ENCODE results near the gene FUCA1.

FUCA1 gene

DNA sequence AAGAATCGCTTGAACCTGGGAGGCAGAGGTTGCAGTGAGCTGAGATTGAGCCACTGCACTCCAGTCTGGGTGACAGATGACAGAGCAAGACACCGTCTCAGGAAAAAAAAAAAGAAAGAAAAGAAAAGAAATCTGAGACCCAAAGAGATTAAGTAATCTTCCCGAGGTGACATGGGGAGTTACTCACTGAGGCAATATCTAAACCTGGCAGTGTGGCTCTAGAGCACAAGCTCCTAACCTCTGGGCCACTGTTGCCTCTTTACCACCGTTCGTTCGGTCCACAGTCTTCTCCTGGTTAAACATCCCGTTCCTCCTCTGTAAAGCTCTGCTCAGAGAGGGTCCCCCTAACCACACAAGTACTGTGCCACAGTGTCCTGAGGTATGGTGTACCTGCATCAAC is 44.3 kb downstream of the FUCA1 start:
- no peak for TF ChIP-seq FOXK2 (IDR thresholded peaks at IDR 0.05)
- TF ChIP-seq CTBP1 (IDR thresholded peaks at IDR 0.05; ENCODE audit: borderline replicate concordance), result no peak
- TF ChIP-seq TARDBP (IDR thresholded peaks at IDR 0.05), result no peak
- TF ChIP-seq NFRKB (IDR thresholded peaks at IDR 0.05), result no peak
- POLR2A ChIA-PET, result interaction anchor here (1.2 to 2.5 kb wide), 4 partner anchors 10 to 34 kb away, joined by 4 to 14 read pairs (median 13); partner anchors contain the start of gene GALE
- CTCF ChIA-PET, result interaction anchor here (0.5 to 2.5 kb wide), 4 partner anchors 13 to 101 kb away, joined by 4 to 12 read pairs (median 5); no protein-coding TSS in a partner anchor
- no peak for DNase-seq (ENCODE audit: extremely low spot score)

- POLR2A ChIA-PET, result interaction anchor here (1.4 kb wide), 1 partner anchor 74 kb away, joined by 3 read pairs; the partner anchor contains the start of gene ELOA
- no peak for TF ChIP-seq HDGF (IDR thresholded peaks at IDR 0.05; ENCODE audit: borderline replicate concordance)
- TF ChIP-seq PKNOX1 (IDR thresholded peaks at IDR 0.05), result no peak
- no peak for TF ChIP-seq ELF4 (IDR thresholded peaks at IDR 0.05)
- no peak for TF ChIP-seq TARDBP (IDR thresholded peaks at IDR 0.05)
- TF ChIP-seq SP1 (IDR thresholded peaks at IDR 0.05), result no peak
- TF ChIP-seq CTBP1 (IDR thresholded peaks at IDR 0.05; ENCODE audit: borderline replicate concordance), result no peak
- TF ChIP-seq LEF1 (IDR thresholded peaks at IDR 0.05; ENCODE audit: borderline replicate concordance), result no peak
- TF ChIP-seq SUZ12 (IDR thresholded peaks at IDR 0.05), result no peak
- no peak for DNase-seq (ENCODE audit: extremely low spot score)
- CTCF ChIA-PET, result interaction anchor here (0.9 to 1.0 kb wide), 2 partner anchors 46 to 52 kb away, joined by 3 read pairs; no protein-coding TSS in a partner anchor
Measured at GRCh38 chr1:23817633-23818032, 50.5 kb downstream of the FUCA1 start.

DNA sequence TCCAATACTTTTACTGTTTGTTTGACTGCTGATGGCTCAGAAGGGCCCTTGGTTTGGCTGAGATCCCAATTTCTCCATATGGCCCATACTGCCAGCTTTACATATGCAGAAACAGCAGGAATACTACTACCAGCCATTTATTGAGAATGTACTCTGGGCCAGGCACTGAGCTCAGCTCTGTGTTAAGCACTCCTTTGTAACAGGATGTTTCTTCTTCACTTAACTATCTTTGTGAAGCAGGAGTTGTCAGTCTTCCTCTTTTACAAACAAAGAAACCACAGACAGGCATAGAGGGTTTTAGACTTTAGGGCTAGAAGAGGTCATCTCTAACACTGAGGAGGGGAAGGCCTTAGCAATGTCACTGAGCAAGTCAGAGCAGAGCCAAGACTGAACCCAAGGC is 51.2 kb downstream of the FUCA1 start:
- no peak for TF ChIP-seq FOXM1 (IDR thresholded peaks at IDR 0.05; ENCODE audit: borderline replicate concordance)
- TF ChIP-seq FOXK2 (IDR thresholded peaks at IDR 0.05), result no peak
- no peak for TF ChIP-seq ARNT (IDR thresholded peaks at IDR 0.05)
- no peak for TF ChIP-seq SUZ12 (IDR thresholded peaks at IDR 0.05)
- TF ChIP-seq L3MBTL2 (conservative IDR thresholded peaks at IDR 0.05), result no peak
- no peak for TF ChIP-seq ELF4 (IDR thresholded peaks at IDR 0.05)
- TF ChIP-seq FOXA1 (IDR thresholded peaks at IDR 0.05), result no peak
- TF ChIP-seq CTBP1 (IDR thresholded peaks at IDR 0.05; ENCODE audit: borderline replicate concordance), result no peak
- POLR2A ChIA-PET, result interaction anchor here (1.2 to 1.4 kb wide), 2 partner anchors 8 to 73 kb away, joined by 3 to 4 read pairs; partner anchors contain the start of genes ELOA and HMGCL
- CTCF ChIA-PET, result interaction anchor here (1.0 kb wide), 1 partner anchor 45 kb away, joined by 3 read pairs; no protein-coding TSS in a partner anchor
- DNase-seq (ENCODE audit: extremely low spot score), result no peak

DNA sequence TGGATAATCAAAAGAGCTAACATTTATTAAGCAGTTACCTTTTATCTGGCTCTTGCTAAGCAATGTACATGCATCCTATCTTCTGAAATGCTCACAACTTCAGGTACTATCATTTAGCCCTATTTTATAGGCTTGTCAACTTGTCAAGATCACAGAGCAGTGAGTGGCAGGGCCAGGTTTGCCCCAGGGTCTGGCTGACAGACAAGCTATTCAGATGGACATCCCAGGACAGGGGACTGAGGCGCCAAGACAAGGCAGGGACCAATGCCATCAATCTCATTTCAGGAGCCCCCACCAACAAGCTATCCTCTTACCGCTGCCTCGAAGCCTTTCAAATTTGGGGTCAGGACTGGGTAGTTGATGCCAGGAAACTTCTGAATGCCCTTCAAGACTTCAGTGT is 51.7 kb downstream of the FUCA1 start:
- TF ChIP-seq TARDBP (IDR thresholded peaks at IDR 0.05) (no peak), BHLHE40 (IDR thresholded peaks at IDR 0.05; ENCODE audit: borderline replicate concordance) (no peak), L3MBTL2 (conservative IDR thresholded peaks at IDR 0.05) (no peak), LEF1 (IDR thresholded peaks at IDR 0.05; ENCODE audit: borderline replicate concordance) (no peak), FOXM1 (IDR thresholded peaks at IDR 0.05; ENCODE audit: borderline replicate concordance) (no peak), FOXK2 (IDR thresholded peaks at IDR 0.05) (no peak), HDGF (IDR thresholded peaks at IDR 0.05; ENCODE audit: borderline replicate concordance) (no peak), FOXA1 (IDR thresholded peaks at IDR 0.05) (no peak), SP1 (IDR thresholded peaks at IDR 0.05) (no peak), CTBP1 (IDR thresholded peaks at IDR 0.05; ENCODE audit: borderline replicate concordance) (no peak), NFRKB (IDR thresholded peaks at IDR 0.05) (no peak), SUZ12 (IDR thresholded peaks at IDR 0.05) (no peak), ELF4 (IDR thresholded peaks at IDR 0.05) (no peak), ZNF384 (IDR thresholded peaks at IDR 0.05) (no peak), ARNT (IDR thresholded peaks at IDR 0.05) (no peak), PKNOX1 (IDR thresholded peaks at IDR 0.05) (no peak)
- DNase-seq (ENCODE audit: extremely low spot score), result no peak
- ChIA-PET POLR2A (interaction anchor here (1.2 kb wide), 1 partner anchor 9 kb away, joined by 4 read pairs; the partner anchor contains the start of gene HMGCL), CTCF (no interaction called here)

DNA sequence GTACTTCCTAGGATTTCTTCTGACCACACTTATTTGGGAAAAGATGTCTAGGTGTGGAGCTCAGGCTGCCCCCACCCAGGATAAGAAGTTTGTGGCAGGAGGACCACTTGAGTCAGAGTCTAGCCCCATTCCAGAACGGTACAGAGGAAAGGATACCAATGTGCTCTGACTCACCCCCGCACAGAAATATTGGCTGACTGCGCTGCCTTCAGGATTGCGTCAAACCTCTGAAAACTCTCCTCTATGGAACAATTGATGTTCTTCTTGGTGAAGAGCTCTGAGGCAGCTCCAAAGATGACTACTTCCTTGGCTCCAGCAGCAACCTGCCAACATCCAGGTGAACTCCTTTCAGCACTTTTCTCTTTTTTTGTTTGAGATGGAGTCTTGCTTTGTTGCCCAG is 54.1 kb downstream of the FUCA1 start:
- ChIA-PET POLR2A (interaction anchor here (1.9 kb wide), 1 partner anchor 11 kb away, joined by 12 read pairs; the partner anchor contains the start of gene HMGCL), CTCF (interaction anchor here (0.6 to 1.0 kb wide), 2 partner anchors 9 to 17 kb away, joined by 3 read pairs; no protein-coding TSS in a partner anchor)
- TF ChIP-seq HDGF (IDR thresholded peaks at IDR 0.05; ENCODE audit: borderline replicate concordance), result no peak
- TF ChIP-seq ELF4 (IDR thresholded peaks at IDR 0.05), result no peak
- no peak for TF ChIP-seq SUZ12 (IDR thresholded peaks at IDR 0.05)
- no peak for TF ChIP-seq PKNOX1 (IDR thresholded peaks at IDR 0.05)
- TF ChIP-seq SP1 (IDR thresholded peaks at IDR 0.05), result no peak
- TF ChIP-seq TARDBP (IDR thresholded peaks at IDR 0.05), result no peak
- TF ChIP-seq LEF1 (IDR thresholded peaks at IDR 0.05; ENCODE audit: borderline replicate concordance), result no peak
- no peak for TF ChIP-seq FOXK2 (IDR thresholded peaks at IDR 0.05)
- no peak for TF ChIP-seq CTBP1 (IDR thresholded peaks at IDR 0.05; ENCODE audit: borderline replicate concordance)
- no peak for DNase-seq (ENCODE audit: extremely low spot score)

- CTCF ChIA-PET, result interaction anchor here (0.6 to 1.8 kb wide), 11 partner anchors 8 to 307 kb away, joined by 3 to 12 read pairs (median 4); partner anchors contain the start of gene HMGCL
- no peak for TF ChIP-seq SUZ12 (IDR thresholded peaks at IDR 0.05)
- no peak for TF ChIP-seq L3MBTL2 (conservative IDR thresholded peaks at IDR 0.05)
- no peak for TF ChIP-seq NFRKB (IDR thresholded peaks at IDR 0.05)
- TF ChIP-seq TARDBP (IDR thresholded peaks at IDR 0.05), result no peak
- TF ChIP-seq FOXA1 (IDR thresholded peaks at IDR 0.05), result no peak
- TF ChIP-seq PKNOX1 (IDR thresholded peaks at IDR 0.05), result no peak
- TF ChIP-seq CTBP1 (IDR thresholded peaks at IDR 0.05; ENCODE audit: borderline replicate concordance), result no peak
- TF ChIP-seq FOXM1 (IDR thresholded peaks at IDR 0.05; ENCODE audit: borderline replicate concordance), result no peak
- TF ChIP-seq FOXK2 (IDR thresholded peaks at IDR 0.05), result no peak
- no peak for TF ChIP-seq SP1 (IDR thresholded peaks at IDR 0.05)
- TF ChIP-seq LEF1 (IDR thresholded peaks at IDR 0.05; ENCODE audit: borderline replicate concordance), result no peak
- no peak for TF ChIP-seq BHLHE40 (IDR thresholded peaks at IDR 0.05; ENCODE audit: borderline replicate concordance)
- no peak for TF ChIP-seq HDGF (IDR thresholded peaks at IDR 0.05; ENCODE audit: borderline replicate concordance)
- TF ChIP-seq ARNT (IDR thresholded peaks at IDR 0.05), result no peak
- POLR2A ChIA-PET, result interaction anchor here (0.8 to 2.3 kb wide), 4 partner anchors 10 to 33 kb away, joined by 3 to 14 read pairs (median 4); partner anchors contain the start of genes GALE, HMGCL and PITHD1
- DNase-seq (ENCODE audit: extremely low spot score), result peak; percentile 58
Measured at GRCh38 chr1:23810818-23811540, 57.1 kb downstream of the FUCA1 start.
